ENCODE measurements around the gene MFGE8.

The MFGE8 gene

DNA sequence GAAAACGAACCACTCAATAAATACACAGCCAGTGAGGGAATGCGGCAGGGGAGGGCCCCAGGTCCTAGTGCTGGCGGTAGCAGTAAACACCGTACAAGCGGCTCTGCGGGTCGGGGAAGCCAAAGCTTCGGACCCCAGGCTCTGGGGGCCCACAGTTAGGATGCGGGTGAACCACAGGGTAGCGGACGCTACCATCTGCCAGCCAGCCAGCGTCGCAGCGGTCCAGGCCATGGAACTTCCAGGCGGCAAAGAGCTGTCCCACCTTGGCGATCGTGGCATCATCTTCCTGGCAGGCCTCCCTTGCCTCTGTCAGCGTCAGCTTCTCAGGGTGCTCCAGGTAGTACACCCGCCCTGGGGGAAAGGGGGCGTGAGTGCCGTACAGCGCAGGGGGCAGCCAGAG lies 35.3 kb downstream of the MFGE8 start:
- H3K27me3 ChIP-seq (replicated peaks; ENCODE audit: control insufficient read depth, insufficient read depth, low read length), result peaks cover under 1% of the 10 kb centered on the region; the same call in 1 of the 2 replicates
- TF ChIP-seq, protein P1, sequence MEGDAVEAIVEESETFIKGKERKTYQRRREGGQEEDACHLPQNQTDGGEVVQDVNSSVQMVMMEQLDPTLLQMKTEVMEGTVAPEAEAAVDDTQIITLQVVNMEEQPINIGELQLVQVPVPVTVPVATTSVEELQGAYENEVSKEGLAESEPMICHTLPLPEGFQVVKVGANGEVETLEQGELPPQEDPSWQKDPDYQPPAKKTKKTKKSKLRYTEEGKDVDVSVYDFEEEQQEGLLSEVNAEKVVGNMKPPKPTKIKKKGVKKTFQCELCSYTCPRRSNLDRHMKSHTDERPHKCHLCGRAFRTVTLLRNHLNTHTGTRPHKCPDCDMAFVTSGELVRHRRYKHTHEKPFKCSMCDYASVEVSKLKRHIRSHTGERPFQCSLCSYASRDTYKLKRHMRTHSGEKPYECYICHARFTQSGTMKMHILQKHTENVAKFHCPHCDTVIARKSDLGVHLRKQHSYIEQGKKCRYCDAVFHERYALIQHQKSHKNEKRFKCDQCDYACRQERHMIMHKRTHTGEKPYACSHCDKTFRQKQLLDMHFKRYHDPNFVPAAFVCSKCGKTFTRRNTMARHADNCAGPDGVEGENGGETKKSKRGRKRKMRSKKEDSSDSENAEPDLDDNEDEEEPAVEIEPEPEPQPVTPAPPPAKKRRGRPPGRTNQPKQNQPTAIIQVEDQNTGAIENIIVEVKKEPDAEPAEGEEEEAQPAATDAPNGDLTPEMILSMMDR (IDR thresholded peaks at IDR 0.05; ENCODE audit: insufficient read depth, low read length, poor library complexity, severe bottlenecking), result no peak
- no peak for DNase-seq (ENCODE audit: extremely low read depth, insufficient read length)
- H3K4me3 ChIP-seq (replicated peaks; ENCODE audit: low read depth, low read length), result no peak overlapping the region
- no peaks in the 10 kb centered on the region for H3K36me3 ChIP-seq (ENCODE audit: control insufficient read depth, insufficient read depth, low read length)

DNA sequence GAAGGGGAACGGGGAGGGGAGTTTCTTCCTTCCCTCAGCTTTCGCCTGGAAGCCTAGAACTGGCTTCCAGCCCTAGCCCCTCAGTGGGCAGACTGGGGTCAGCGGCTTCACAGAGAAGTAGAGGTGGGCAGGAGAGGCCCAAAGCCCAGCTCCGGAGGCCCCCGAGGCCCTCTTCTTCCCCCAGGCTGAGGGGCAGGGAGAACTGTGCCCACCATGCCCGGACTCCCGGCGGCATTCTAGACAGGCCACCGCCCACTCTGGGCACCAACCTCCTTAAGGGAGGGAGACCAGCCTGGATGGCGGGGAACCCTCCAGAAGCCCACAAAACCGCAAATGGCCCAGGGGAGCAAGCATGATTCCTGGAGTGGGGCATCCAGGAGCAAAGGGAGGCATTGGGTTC lies 35.8 kb downstream of the MFGE8 start:
- TF ChIP-seq, protein P1 (IDR thresholded peaks at IDR 0.05; ENCODE audit: insufficient read depth, low read length, poor library complexity, severe bottlenecking), result no peak
- no peak for DNase-seq (ENCODE audit: extremely low read depth, insufficient read length)
- H3K27me3 ChIP-seq (replicated peaks; ENCODE audit: control insufficient read depth, insufficient read depth, low read length), result peaks cover 2% of the 10 kb centered on the region; the same call in 1 of the 2 replicates
- no peaks in the 10 kb centered on the region for H3K36me3 ChIP-seq (ENCODE audit: control insufficient read depth, insufficient read depth, low read length)
- no peak overlapping the region for H3K4me3 ChIP-seq (replicated peaks; ENCODE audit: low read depth, low read length)

DNA sequence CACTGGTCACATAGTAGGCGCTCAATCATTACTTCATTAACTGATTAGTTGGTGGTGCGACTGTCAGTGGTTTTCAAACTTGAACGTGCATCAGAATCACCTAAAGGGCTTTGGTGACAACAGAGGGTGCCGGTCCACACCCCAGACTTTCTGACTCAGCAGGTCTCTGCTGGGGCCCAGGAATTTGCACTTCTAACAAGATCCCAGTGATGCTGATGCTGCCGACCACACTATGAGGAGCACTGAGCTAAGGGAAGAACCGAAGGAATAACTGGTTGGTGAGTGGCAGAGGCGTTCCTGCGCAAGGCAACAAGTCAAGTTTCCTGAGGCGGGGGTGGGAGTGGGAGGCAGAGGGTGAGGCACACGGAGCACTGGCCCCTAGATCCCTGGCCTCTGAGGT lies 36.6 kb downstream of the MFGE8 start:
- peaks cover 2% of the 10 kb centered on the region; the same call in 1 of the 2 replicates for H3K27me3 ChIP-seq (replicated peaks; ENCODE audit: control insufficient read depth, insufficient read depth, low read length)
- TF ChIP-seq, protein P1 (IDR thresholded peaks at IDR 0.05; ENCODE audit: insufficient read depth, low read length, poor library complexity, severe bottlenecking), result no peak

DNA sequence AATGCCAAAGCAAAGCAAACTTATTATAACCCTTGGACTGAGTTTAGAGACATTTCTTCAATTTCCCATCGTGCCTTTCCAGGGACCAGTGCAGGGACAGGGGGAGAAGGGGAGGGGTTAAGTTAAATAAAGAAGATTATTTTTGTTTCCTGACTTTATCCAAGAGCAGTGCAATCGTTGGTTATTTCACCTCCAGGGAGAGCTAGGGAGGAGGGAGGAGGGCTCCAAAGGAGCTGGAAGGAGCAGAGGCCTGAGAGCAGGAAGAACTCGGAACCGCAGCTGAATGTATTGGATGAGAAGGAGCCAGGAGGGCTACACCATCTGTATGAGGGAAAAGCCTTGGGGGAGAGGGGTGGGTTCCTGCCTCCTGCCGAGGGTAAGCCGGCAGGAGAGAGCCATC lies 38.5 kb downstream of the MFGE8 start:
- Histone ChIP-seq H3K36me3 (ENCODE audit: control insufficient read depth, insufficient read depth, low read length) (no peaks in the 10 kb centered on the region), H3K27me3 (replicated peaks; ENCODE audit: control insufficient read depth, insufficient read depth, low read length) (peaks cover 2% of the 10 kb centered on the region; the same call in 1 of the 2 replicates), H3K4me3 (replicated peaks; ENCODE audit: low read depth, low read length) (no peak overlapping the region)
- TF ChIP-seq, protein P1 (IDR thresholded peaks at IDR 0.05; ENCODE audit: insufficient read depth, low read length, poor library complexity, severe bottlenecking), result no peak
- no peak for DNase-seq (ENCODE audit: extremely low read depth, insufficient read length)

More for the DNA sequence above, 36.6 kb downstream of the MFGE8 start:
- Histone ChIP-seq H3K36me3 (ENCODE audit: control insufficient read depth, insufficient read depth, low read length) (no peaks in the 10 kb centered on the region), H3K4me3 (replicated peaks; ENCODE audit: low read depth, low read length) (no peak overlapping the region)
- no peak for DNase-seq (ENCODE audit: extremely low read depth, insufficient read length)

DNA sequence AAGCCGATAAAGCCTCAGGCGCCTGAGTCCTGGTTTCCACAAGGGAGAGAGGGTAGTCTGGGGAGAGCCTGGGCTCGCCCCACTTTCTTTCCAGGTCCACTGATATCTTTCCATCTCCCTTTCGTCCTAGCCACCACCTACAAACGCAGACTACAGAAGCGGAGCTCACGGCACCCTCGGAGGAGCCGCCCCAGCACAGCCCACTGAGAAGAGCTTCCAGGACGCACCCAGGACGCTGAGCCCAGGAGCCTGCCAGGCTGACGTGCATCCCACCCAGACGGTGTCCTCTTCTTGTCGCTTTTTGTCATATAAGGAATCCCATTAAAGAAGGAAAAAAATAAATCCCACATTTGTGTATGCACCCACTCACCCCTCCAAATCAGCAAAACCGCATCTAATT lies 38.9 kb downstream of the MFGE8 start:
- no peak overlapping the region for H3K4me3 ChIP-seq (replicated peaks; ENCODE audit: low read depth, low read length)
- H3K27me3 ChIP-seq (replicated peaks; ENCODE audit: control insufficient read depth, insufficient read depth, low read length), result peaks cover 2% of the 10 kb centered on the region; the same call in 1 of the 2 replicates
- no peak for DNase-seq (ENCODE audit: extremely low read depth, insufficient read length)
- no peaks in the 10 kb centered on the region for H3K36me3 ChIP-seq (ENCODE audit: control insufficient read depth, insufficient read depth, low read length)
- TF ChIP-seq, protein P1 (IDR thresholded peaks at IDR 0.05; ENCODE audit: insufficient read depth, low read length, poor library complexity, severe bottlenecking), result no peak

DNA sequence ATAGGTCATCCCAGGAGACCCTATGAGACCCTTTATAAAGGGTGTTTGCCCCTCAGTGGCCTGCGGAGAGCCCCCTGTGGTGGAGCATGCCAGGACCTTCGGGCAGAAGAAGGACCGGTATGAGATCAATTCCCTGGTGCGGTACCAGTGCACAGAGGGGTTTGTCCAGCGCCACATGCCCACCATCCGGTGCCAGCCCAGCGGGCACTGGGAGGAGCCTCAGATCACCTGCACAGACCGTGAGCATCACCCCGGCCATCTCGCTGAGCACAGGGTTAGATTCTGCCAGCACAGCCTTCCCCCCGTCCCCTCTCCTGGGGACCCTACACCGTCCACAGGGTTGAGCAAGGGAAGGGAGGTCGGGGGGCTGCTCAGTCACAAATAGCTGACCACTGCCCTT lies 39.4 kb downstream of the MFGE8 start:
- TF ChIP-seq, protein P1 (IDR thresholded peaks at IDR 0.05; ENCODE audit: insufficient read depth, low read length, poor library complexity, severe bottlenecking), result no peak
- Histone ChIP-seq H3K27me3 (replicated peaks; ENCODE audit: control insufficient read depth, insufficient read depth, low read length) (peaks cover 2% of the 10 kb centered on the region; the same call in 1 of the 2 replicates), H3K36me3 (ENCODE audit: control insufficient read depth, insufficient read depth, low read length) (no peaks in the 10 kb centered on the region)

More for the DNA sequence above, 39.4 kb downstream of the MFGE8 start:
- DNase-seq (ENCODE audit: extremely low read depth, insufficient read length), result no peak
- no peak overlapping the region for H3K4me3 ChIP-seq (replicated peaks; ENCODE audit: low read depth, low read length)

All from GM06990 (cell line).